ENCODE results near the gene GUCY1A2. TPM values are rescaled to one million over a fixed set of nuclear protein-coding genes. Genes with fewer than 3 reads are reported as not detected.
A peak's percentile ranks its signal among the peaks of the same experiment; 100 is the strongest.

The GUCY1A2 gene
- polyA plus RNA-seq, 1 donor (not counting 4 experiments of a cell fraction or from before 2014, with no cell fraction given), result not detected

DNA sequence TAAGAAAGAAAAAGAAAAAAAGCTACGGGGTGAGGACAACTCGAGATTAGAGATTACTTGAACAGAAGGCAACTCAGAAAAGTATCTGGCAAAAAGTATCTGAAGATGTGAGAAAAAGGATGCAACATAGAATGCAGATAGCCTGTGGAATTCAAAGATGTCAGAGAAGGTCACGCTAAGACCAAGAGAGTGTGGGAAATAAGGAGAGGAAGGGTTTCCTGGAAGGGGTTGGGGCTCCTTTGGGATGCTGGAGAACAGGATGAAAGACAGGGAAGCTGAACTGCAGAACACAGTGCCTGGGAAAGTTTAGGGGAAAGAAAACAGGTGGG, 1.2 kb downstream of the GUCY1A2 start:
- H3K27ac ChIP-seq (ENCODE audit: control insufficient read depth, insufficient read depth, low read length), result no peak overlapping the region

DNA sequence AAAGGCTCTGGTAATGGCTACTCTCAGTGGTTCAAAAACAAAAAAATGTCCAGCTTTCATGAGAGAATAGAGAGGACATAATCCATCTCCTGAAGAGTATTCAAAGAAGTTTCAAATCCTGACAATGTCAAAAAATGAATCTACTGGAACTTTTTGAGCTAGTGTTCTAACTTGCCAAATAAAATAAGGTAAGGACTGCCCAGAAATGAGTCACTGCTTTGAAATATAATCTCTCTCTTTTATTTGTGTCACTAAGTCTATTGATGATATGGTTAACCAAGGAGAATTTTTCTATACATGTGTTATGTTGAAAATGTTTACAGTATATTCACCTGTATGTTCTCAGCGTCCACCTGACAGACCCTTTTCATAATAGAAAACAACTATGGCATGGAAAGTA, 3.4 kb downstream of the GUCY1A2 start:
- TF ChIP-seq, protein P1, sequence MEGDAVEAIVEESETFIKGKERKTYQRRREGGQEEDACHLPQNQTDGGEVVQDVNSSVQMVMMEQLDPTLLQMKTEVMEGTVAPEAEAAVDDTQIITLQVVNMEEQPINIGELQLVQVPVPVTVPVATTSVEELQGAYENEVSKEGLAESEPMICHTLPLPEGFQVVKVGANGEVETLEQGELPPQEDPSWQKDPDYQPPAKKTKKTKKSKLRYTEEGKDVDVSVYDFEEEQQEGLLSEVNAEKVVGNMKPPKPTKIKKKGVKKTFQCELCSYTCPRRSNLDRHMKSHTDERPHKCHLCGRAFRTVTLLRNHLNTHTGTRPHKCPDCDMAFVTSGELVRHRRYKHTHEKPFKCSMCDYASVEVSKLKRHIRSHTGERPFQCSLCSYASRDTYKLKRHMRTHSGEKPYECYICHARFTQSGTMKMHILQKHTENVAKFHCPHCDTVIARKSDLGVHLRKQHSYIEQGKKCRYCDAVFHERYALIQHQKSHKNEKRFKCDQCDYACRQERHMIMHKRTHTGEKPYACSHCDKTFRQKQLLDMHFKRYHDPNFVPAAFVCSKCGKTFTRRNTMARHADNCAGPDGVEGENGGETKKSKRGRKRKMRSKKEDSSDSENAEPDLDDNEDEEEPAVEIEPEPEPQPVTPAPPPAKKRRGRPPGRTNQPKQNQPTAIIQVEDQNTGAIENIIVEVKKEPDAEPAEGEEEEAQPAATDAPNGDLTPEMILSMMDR (optimal IDR thresholded peaks at IDR 0.05 in 1 of 3, IDR thresholded peaks at IDR 0.05 in 1 of 3, conservative IDR thresholded peaks at IDR 0.05 in 1 of 3; ENCODE audit: extremely low read depth in 1 of 3, insufficient read depth in 2 of 3, low read length in 3 of 3), result no peak
- TF ChIP-seq EZH2 (IDR thresholded peaks at IDR 0.05; ENCODE audit: low read length), result no peak
- FAIRE-seq (no peak), DNase-seq (ENCODE audit: low read depth, low spot score) (no peak)
- Histone ChIP-seq H2AFZ (ENCODE audit: control insufficient read depth, low read length) (no peak overlapping the region), H3K4me2 (ENCODE audit: control insufficient read depth, extremely low read depth, insufficient read depth, low read depth, low read length) (no peak overlapping the region), H3K9me3 (ENCODE audit: control insufficient read depth, low read depth, low read length) (no peaks in the 10 kb centered on the region), H3K4me1 (ENCODE audit: control insufficient read depth, extremely low read depth, insufficient read depth, low read length) (peaks cover 9% of the 10 kb centered on the region), H3K27me3 (ENCODE audit: control insufficient read depth, extremely low read depth, insufficient read depth, low read length) (peaks cover 26% of the 10 kb centered on the region), H3K79me2 (ENCODE audit: control insufficient read depth, insufficient read depth, low read length) (no peaks in the 10 kb centered on the region), H3K9me1 (ENCODE audit: control insufficient read depth, extremely low read depth, insufficient read depth, low read length) (no peaks in the 10 kb centered on the region), H3K27ac (ENCODE audit: control insufficient read depth, insufficient read depth, low read length) (no peak overlapping the region), H3K36me3 (ENCODE audit: control insufficient read depth in 2 of 2, extremely low read depth in 1 of 2, insufficient read depth in 2 of 2, low read length in 2 of 2) (no peaks in the 10 kb centered on the region), H3K4me3 (ENCODE audit: control insufficient read depth in 2 of 3, extremely low read depth in 1 of 3, insufficient read depth in 2 of 3, low read depth in 1 of 3, low read length in 3 of 3) (no peak overlapping the region), H3K9ac (ENCODE audit: control insufficient read depth, extremely low read depth, insufficient read depth, low read length) (no peak overlapping the region), H4K20me1 (ENCODE audit: control insufficient read depth, extremely low read depth, insufficient read depth, low read length) (peaks cover 3% of the 10 kb centered on the region)
- dilution Hi-C loops (cut with MboI; ENCODE audit: extremely low pct_ligation_motif_present, low sequenced_read_pairs), result no loop called here

More for the DNA sequence above, 1.2 kb downstream of the GUCY1A2 start:
- Histone ChIP-seq H3K4me1 (ENCODE audit: control insufficient read depth, extremely low read depth, insufficient read depth, low read length) (peaks cover 9% of the 10 kb centered on the region), H4K20me1 (ENCODE audit: control insufficient read depth, extremely low read depth, insufficient read depth, low read length) (peaks cover 3% of the 10 kb centered on the region), H3K9ac (ENCODE audit: control insufficient read depth, extremely low read depth, insufficient read depth, low read length) (no peak overlapping the region), H3K27me3 (ENCODE audit: control insufficient read depth, extremely low read depth, insufficient read depth, low read length) (peaks cover 26% of the 10 kb centered on the region), H3K79me2 (ENCODE audit: control insufficient read depth, insufficient read depth, low read length) (no peaks in the 10 kb centered on the region), H3K4me3 (ENCODE audit: control insufficient read depth in 2 of 3, extremely low read depth in 1 of 3, insufficient read depth in 2 of 3, low read depth in 1 of 3, low read length in 3 of 3) (peak overlapping the region in 1 of 3 experiments; percentile 46), H2AFZ (ENCODE audit: control insufficient read depth, low read length) (no peak overlapping the region), H3K36me3 (ENCODE audit: control insufficient read depth in 2 of 2, extremely low read depth in 1 of 2, insufficient read depth in 2 of 2, low read length in 2 of 2) (no peaks in the 10 kb centered on the region), H3K9me3 (ENCODE audit: control insufficient read depth, low read depth, low read length) (no peaks in the 10 kb centered on the region), H3K4me2 (ENCODE audit: control insufficient read depth, extremely low read depth, insufficient read depth, low read depth, low read length) (peak overlapping the region; percentile 82), H3K9me1 (ENCODE audit: control insufficient read depth, extremely low read depth, insufficient read depth, low read length) (no peaks in the 10 kb centered on the region)
- TF ChIP-seq, protein P1 (optimal IDR thresholded peaks at IDR 0.05 in 1 of 3, IDR thresholded peaks at IDR 0.05 in 1 of 3, conservative IDR thresholded peaks at IDR 0.05 in 1 of 3; ENCODE audit: extremely low read depth in 1 of 3, insufficient read depth in 2 of 3, low read length in 3 of 3), result no peak
- no peak for TF ChIP-seq EZH2 (IDR thresholded peaks at IDR 0.05; ENCODE audit: low read length)
- no peak for DNase-seq (ENCODE audit: low read depth, low spot score)
- FAIRE-seq, result no peak
- dilution Hi-C loops (cut with MboI; ENCODE audit: extremely low pct_ligation_motif_present, low sequenced_read_pairs), result no loop called here

Measured in keratinocyte (primary cell).